ENCODE measurements around the gene CEBPB. TPM values are rescaled to one million over a fixed set of nuclear protein-coding genes. Genes with fewer than 3 reads are reported as not detected.

The CEBPB gene
- total and polyA plus RNA-seq, 7 experiments from 2014 or later, result 12.8 to 201 (median 37.1) TPM

- POLR2A ChIA-PET, result no interaction called here
- H3K4me3 Mint-ChIP-seq, result peak overlapping the region in 4 of 10 donors; percentile 7 to 93 (median 38)
- no peak for ATAC-seq
Observed at GRCh38 chr20:50194422-50194830, 3.8 kb downstream of the CEBPB start.

GRCh38 chr20:50194831-50195523, 4.3 kb downstream of the CEBPB start:
- peaks cover 0 to 2% (median 0%) of the 10 kb centered on the region in 11 donors for H3K9me3 Mint-ChIP-seq
- intact Hi-C loops (cut with micrococcal nuclease), result loop anchor here in 1 of 2 donors (5.0 kb wide), 2 partner anchors 383 to 597 kb away; partner anchors contain the start of gene SLC9A8
- peak overlapping the region in 4 of 10 donors; percentile 7 to 93 (median 38) for H3K4me3 Mint-ChIP-seq
- Histone ChIP-seq H3K27me3 (ENCODE audit: control insufficient read depth in 2 of 2, insufficient read depth in 2 of 2, low read length in 2 of 2) (no peaks in the 10 kb centered on the region), H3K36me3 (ENCODE audit: control insufficient read depth in 2 of 3, insufficient read depth in 3 of 3, low read length in 3 of 3) (no peaks in the 10 kb centered on the region), H3K9me3 (ENCODE audit: control insufficient read depth in 2 of 3, low read length in 3 of 3) (no peaks in the 10 kb centered on the region), H3K4me3 (ENCODE audit: low read length) (no peak overlapping the region), H3K4me1 (ENCODE audit: control insufficient read depth in 2 of 2, insufficient read depth in 2 of 2, low read length in 2 of 2) (peaks cover 11 to 21% of the 10 kb centered on the region in 2 donors), H3K27ac (ENCODE audit: low read depth, low read length) (no peak overlapping the region)
- ChIA-PET CTCF (interaction anchor here (1.1 kb wide), 1 partner anchor 269 kb away, joined by 3 read pairs; no protein-coding TSS in a partner anchor), POLR2A (no interaction called here)
- ATAC-seq (no peak), DNase-seq (no peak)
- H3K4me1 Mint-ChIP-seq, result peaks cover 24 to 42% (median 29%) of the 10 kb centered on the region in 7 donors
- peak overlapping the region in 5 of 9 donors; percentile 30 to 79 (median 38) for H3K27ac Mint-ChIP-seq
- peaks cover 0 to 8% (median 7%) of the 10 kb centered on the region in 5 donors for H3K36me3 Mint-ChIP-seq
- H3K27me3 Mint-ChIP-seq, result no peaks in the 10 kb centered on the region

More at GRCh38 chr20:50194422-50194830, 3.8 kb downstream of the CEBPB start:
- Mint-ChIP-seq H3K9me3 (no peaks in the 10 kb centered on the region), H3K36me3 (peaks cover 0 to 6% (median 2%) of the 10 kb centered on the region in 5 donors), H3K27ac (peak overlapping the region in 3 of 9 donors; percentile 15 to 79 (median 31)), H3K27me3 (no peaks in the 10 kb centered on the region), H3K4me1 (peaks cover 24 to 40% (median 29%) of the 10 kb centered on the region in 7 donors)
- H3K27me3 ChIP-seq (ENCODE audit: control insufficient read depth in 2 of 2, insufficient read depth in 2 of 2, low read length in 2 of 2), result no peaks in the 10 kb centered on the region
- intact Hi-C loops (cut with micrococcal nuclease), result loop anchor here in 1 of 2 donors (5.0 kb wide), 2 partner anchors 382 to 598 kb away; partner anchors contain the start of gene SLC9A8
- H3K9me3 ChIP-seq (ENCODE audit: control insufficient read depth in 2 of 3, low read length in 3 of 3), result no peaks in the 10 kb centered on the region
- CTCF ChIA-PET, result no interaction called here
- H3K36me3 ChIP-seq (ENCODE audit: control insufficient read depth in 2 of 3, insufficient read depth in 3 of 3, low read length in 3 of 3), result no peaks in the 10 kb centered on the region
- no peak overlapping the region for H3K27ac ChIP-seq (ENCODE audit: low read depth, low read length)
- H3K4me3 ChIP-seq (ENCODE audit: low read length), result no peak overlapping the region
- DNase-seq, result no peak
- H3K4me1 ChIP-seq (ENCODE audit: control insufficient read depth in 2 of 2, insufficient read depth in 2 of 2, low read length in 2 of 2), result peaks cover 11 to 21% of the 10 kb centered on the region in 2 donors

- Histone ChIP-seq H3K27ac (ENCODE audit: low read depth, low read length) (no peak overlapping the region), H3K4me3 (ENCODE audit: low read length) (no peak overlapping the region), H3K36me3 (ENCODE audit: control insufficient read depth in 2 of 3, insufficient read depth in 3 of 3, low read length in 3 of 3) (no peaks in the 10 kb centered on the region), H3K4me1 (ENCODE audit: control insufficient read depth in 2 of 2, insufficient read depth in 2 of 2, low read length in 2 of 2) (peaks cover 11 to 21% of the 10 kb centered on the region in 2 donors), H3K27me3 (ENCODE audit: control insufficient read depth in 2 of 2, insufficient read depth in 2 of 2, low read length in 2 of 2) (no peaks in the 10 kb centered on the region), H3K9me3 (ENCODE audit: control insufficient read depth in 2 of 3, low read length in 3 of 3) (no peaks in the 10 kb centered on the region)
- intact Hi-C loops (cut with micrococcal nuclease), result no loop called here
- DNase-seq (no peak), ATAC-seq (no peak)
- Mint-ChIP-seq H3K9me3 (peaks cover 0 to 5% (median 0%) of the 10 kb centered on the region in 11 donors), H3K4me3 (no peak overlapping the region), H3K4me1 (peaks cover 24 to 42% (median 29%) of the 10 kb centered on the region in 7 donors), H3K27me3 (no peaks in the 10 kb centered on the region), H3K27ac (peak overlapping the region in 4 of 9 donors; percentile 24 to 67 (median 55)), H3K36me3 (peaks cover 0 to 9% (median 8%) of the 10 kb centered on the region in 5 donors)
- ChIA-PET POLR2A (no interaction called here), CTCF (interaction anchor here (1.1 kb wide), 1 partner anchor 269 kb away, joined by 3 read pairs; no protein-coding TSS in a partner anchor)
Observed at GRCh38 chr20:50195524-50196120, 5.0 kb downstream of the CEBPB start.

- peaks cover 11 to 21% of the 10 kb centered on the region in 2 donors for H3K4me1 ChIP-seq (ENCODE audit: control insufficient read depth in 2 of 2, insufficient read depth in 2 of 2, low read length in 2 of 2)
- intact Hi-C loops (cut with micrococcal nuclease), result no loop called here
- peaks cover 0 to 13% (median 8%) of the 10 kb centered on the region in 5 donors for H3K36me3 Mint-ChIP-seq
- H3K4me3 Mint-ChIP-seq, result no peak overlapping the region
- ATAC-seq, result no peak
- H3K9me3 ChIP-seq (ENCODE audit: control insufficient read depth in 2 of 3, low read length in 3 of 3), result no peaks in the 10 kb centered on the region
- ChIA-PET POLR2A (no interaction called here), CTCF (no interaction called here)
- peak overlapping the region in 2 of 9 donors; percentile 24 to 62 for H3K27ac Mint-ChIP-seq
- no peak for DNase-seq
- no peaks in the 10 kb centered on the region for H3K27me3 ChIP-seq (ENCODE audit: control insufficient read depth in 2 of 2, insufficient read depth in 2 of 2, low read length in 2 of 2)
- H3K4me3 ChIP-seq (ENCODE audit: low read length), result no peak overlapping the region
- no peaks in the 10 kb centered on the region for H3K36me3 ChIP-seq (ENCODE audit: control insufficient read depth in 2 of 3, insufficient read depth in 3 of 3, low read length in 3 of 3)
- H3K27ac ChIP-seq (ENCODE audit: low read depth, low read length), result no peak overlapping the region
- H3K9me3 Mint-ChIP-seq, result peaks cover 0 to 5% (median 0%) of the 10 kb centered on the region in 11 donors
- peaks cover 24 to 42% (median 29%) of the 10 kb centered on the region in 7 donors for H3K4me1 Mint-ChIP-seq
- no peaks in the 10 kb centered on the region for H3K27me3 Mint-ChIP-seq
Observed at GRCh38 chr20:50196248-50196647, 5.6 kb downstream of the CEBPB start.

GRCh38 chr20:50196896-50197295, 6.3 kb downstream of the CEBPB start:
- intact Hi-C loops (cut with micrococcal nuclease), result no loop called here

GRCh38 chr20:50197463-50198179, 7.0 kb downstream of the CEBPB start:
- peaks cover 9 to 20% of the 10 kb centered on the region in 2 donors for H3K4me1 ChIP-seq (ENCODE audit: control insufficient read depth in 2 of 2, insufficient read depth in 2 of 2, low read length in 2 of 2)
- peak; percentile 20 for ATAC-seq
- Mint-ChIP-seq H3K36me3 (peaks cover 0 to 14% (median 8%) of the 10 kb centered on the region in 5 donors), H3K27ac (no peak overlapping the region), H3K27me3 (no peaks in the 10 kb centered on the region), H3K9me3 (peaks cover 0 to 5% (median 0%) of the 10 kb centered on the region in 11 donors), H3K4me1 (peaks cover 19 to 44% (median 26%) of the 10 kb centered on the region in 7 donors), H3K4me3 (no peak overlapping the region)
- no peaks in the 10 kb centered on the region for H3K27me3 ChIP-seq (ENCODE audit: control insufficient read depth in 2 of 2, insufficient read depth in 2 of 2, low read length in 2 of 2)
- no peak overlapping the region for H3K27ac ChIP-seq (ENCODE audit: low read depth, low read length)
- H3K36me3 ChIP-seq (ENCODE audit: control insufficient read depth in 2 of 3, insufficient read depth in 3 of 3, low read length in 3 of 3), result no peaks in the 10 kb centered on the region
- no peak for DNase-seq
- H3K9me3 ChIP-seq (ENCODE audit: control insufficient read depth in 2 of 3, low read length in 3 of 3), result no peaks in the 10 kb centered on the region
- H3K4me3 ChIP-seq (ENCODE audit: low read length), result no peak overlapping the region
- intact Hi-C loops (cut with micrococcal nuclease), result no loop called here
- ChIA-PET CTCF (no interaction called here), POLR2A (no interaction called here)

More at GRCh38 chr20:50196896-50197295, 6.3 kb downstream of the CEBPB start:
- H3K27ac Mint-ChIP-seq, result no peak overlapping the region
- peaks cover 24 to 42% (median 29%) of the 10 kb centered on the region in 7 donors for H3K4me1 Mint-ChIP-seq
- H3K27ac ChIP-seq (ENCODE audit: low read depth, low read length), result no peak overlapping the region
- H3K36me3 ChIP-seq (ENCODE audit: control insufficient read depth in 2 of 3, insufficient read depth in 3 of 3, low read length in 3 of 3), result no peaks in the 10 kb centered on the region
- no peak for ATAC-seq
- H3K9me3 Mint-ChIP-seq, result peaks cover 0 to 5% (median 0%) of the 10 kb centered on the region in 11 donors
- H3K4me3 Mint-ChIP-seq, result peak overlapping the region in 1 of 10 donors; percentile 38
- H3K27me3 Mint-ChIP-seq, result no peaks in the 10 kb centered on the region
- ChIA-PET CTCF (no interaction called here), POLR2A (no interaction called here)
- H3K4me1 ChIP-seq (ENCODE audit: control insufficient read depth in 2 of 2, insufficient read depth in 2 of 2, low read length in 2 of 2), result peaks cover 11 to 21% of the 10 kb centered on the region in 2 donors
- DNase-seq, result no peak
- H3K9me3 ChIP-seq (ENCODE audit: control insufficient read depth in 2 of 3, low read length in 3 of 3), result no peaks in the 10 kb centered on the region
- H3K4me3 ChIP-seq (ENCODE audit: low read length), result no peak overlapping the region
- H3K27me3 ChIP-seq (ENCODE audit: control insufficient read depth in 2 of 2, insufficient read depth in 2 of 2, low read length in 2 of 2), result no peaks in the 10 kb centered on the region
- H3K36me3 Mint-ChIP-seq, result peaks cover 0 to 14% (median 8%) of the 10 kb centered on the region in 5 donors

All from naive thymus-derived CD4-positive, alpha-beta T cell (primary cell).